PFSK-1 (cell line): ENCODE data around the gene PTPRN2.

Experiments
- POLR2AphosphoS5 ChIP-seq: IDR thresholded peaks from 2 replicates; pipeline ENCODE4 v1.6.1; 2012; ENCODE audit warnings: low read depth, mild to moderate bottlenecking, control low read depth, low read length, moderate library complexity
- REST ChIP-seq, 2 experiments: IDR thresholded peaks; 2 replicates each; pipeline versions ENCODE4 v1.6.1 to v1.8.0; 2011 to 2012; ENCODE audit warnings: low read depth in 2 of 2, low read length in 2 of 2, control low read depth in 1 of 2, inconsistent platforms in 1 of 2, mild to moderate bottlenecking in 1 of 2, moderate library complexity in 1 of 2; ENCODE audit not compliant: insufficient read depth in 1 of 2
- SIN3A ChIP-seq: IDR thresholded peaks from 2 replicates; pipeline ENCODE4 v1.6.1; 2012; ENCODE audit warnings: mild to moderate bottlenecking, low read length, moderate library complexity, borderline replicate concordance; ENCODE audit not compliant: insufficient read depth

- TF ChIP-seq POLR2AphosphoS5, result no peak
- no peak for TF ChIP-seq REST (IDR thresholded peaks at IDR 0.05; ENCODE audit: insufficient read depth in 1 of 2, low read depth in 2 of 2, low read length in 2 of 2)
- TF ChIP-seq SIN3A, result no peak
Measured at GRCh38 chr7:158633055-158633956, 45.7 kb upstream of the PTPRN2 start.
